Adrenal gland (tissue), 12 donors: Measurements from ENCODE around the gene HPS3. TPM values are rescaled to one million over a fixed set of nuclear protein-coding genes. Genes with fewer than 3 reads are reported as not detected.

Experiments
- DNase-seq, 7 donors: peaks; one replicate each; pipeline ENCODE4 v3.0.0-alpha.2; 2019 to 2020
- H3K27ac ChIP-seq, 5 donors: fragments of 200-600 bp; sonication (generic) in 4 of 5; 1 replicate in 3 of 5; 2 replicates in 2 of 5; pipeline versions ENCODE4 v1.5.1 to v1.8.0; 2016 to 2020; ENCODE audit warnings: mild to moderate bottlenecking in 1 of 5
- H3K27me3 ChIP-seq: fragments of 200-600 bp; 2 replicates; pipeline ENCODE4 v1.8.0; 2021
- H3K36me3 ChIP-seq, 2 donors: fragments of 200-600 bp; replicated peaks in 1 of 2; 1 replicate in 1 of 2; 2 replicates in 1 of 2; pipeline versions ENCODE4 v1.5.1 to v1.8.0; 2018 to 2022
- H3K4me1 ChIP-seq, 2 donors: fragments of 200-600 bp; replicated peaks in 1 of 2; 1 replicate in 1 of 2; 2 replicates in 1 of 2; pipeline versions ENCODE4 v1.5.1 to v1.8.0; 2018 to 2021
- H3K4me3 ChIP-seq, 4 donors: fragments of 200-600 bp; sonication (generic) in 3 of 4; one replicate each; pipeline ENCODE4 v1.5.1; 2016 to 2018
- H3K9me3 ChIP-seq, 3 donors: fragments of 200-600 bp; sonication (generic) in 1 of 3; replicated peaks in 1 of 3; 1 replicate in 2 of 3; 2 replicates in 1 of 3; pipeline versions ENCODE4 v1.5.1 to v1.8.0; 2016 to 2021
- CTCF ChIP-seq, 6 experiments: fragments of 450-650 bp in 4 of 6; fragments of 200-600 bp in 2 of 6; sonication (generic) in 1 of 6; IDR thresholded peaks; 1 replicate in 5 of 6; 2 replicates in 1 of 6; pipeline versions ENCODE4 v1.5.1 to v1.8.0; 2016 to 2021; ENCODE audit warnings: antibody characterized with exemption in 6 of 6, mild to moderate bottlenecking in 2 of 6, moderate library complexity in 1 of 6
- POLR2A ChIP-seq, 2 donors: fragments of 450-650 bp; IDR thresholded peaks; one replicate each; pipeline ENCODE4 v1.6.1; 2017; ENCODE audit warnings: antibody characterized with exemption in 2 of 2, mild to moderate bottlenecking in 2 of 2, moderate library complexity in 1 of 2
- WGBS, 4 donors: extraction: QIAGEN DNeasy Blood & Tissue Kit in 2 of 4; methylation state at CpG; one replicate each; pipeline versions ENCODE4 v1.1.5 to v1.1.7; 2013 to 2017; 5-methylcytosine and 5-hydroxymethylcytosine counted together
- intact Hi-C, 2 donors: fragments of 100-400 bp; cut with DNase I; formaldehyde crosslinking; loops; one replicate each; pipeline versions ENCODE4 v1.14.1 to v1.15.0; 2022 to 2023
- polyA plus RNA-seq, 3 donors: library from polyadenylated mRNA; stranded (reverse); fragments of 200-250 nt in 2 of 3; fragments of 350-450 nt in 1 of 3; fragmentation: Illumina TruSeq in 1 of 3; extraction: RNeasy Lipid Tissue Mini Kit (QIAGEN cat#74804) in 1 of 3; gene quantifications; one replicate each; pipeline ENCODE4 v1.2.3, GENCODE V29; 2013 to 2014
- total RNA-seq, 9 donors: library from RNA; depleted of rRNA in 4 of 9; stranded (reverse); fragments of >200 nt in 4 of 9; fragments of 120-200 nt in 1 of 9; fragmentation: NEBNext Ultra II Directional in 1 of 9; extraction: Animal tissue kit (Norgen Biotek cat#: 25700) in 1 of 9; gene quantifications; one replicate each; pipeline versions ENCODE4 v1.1.0 to v1.2.4, GENCODE V29; 2013 to 2023
- donor health status: healthy with polysubstance abuse.
- donor health status: Bipolar disorder and iron deficiency.
- donor health status: DM: yes; HTN: yes; CAD: no.
- donor health status: DM: no; HTN: no; CAD: no.
- donor health status: DM: no; HTN: no; CAD: no.
- donor health status: DM: yes; HTN: yes; CAD: no.

The HPS3 gene
- total and polyA plus RNA-seq, 12 donors = 6.7 to 38.2 (median 28.9) TPM

- no peak for DNase-seq
- H3K27me3 ChIP-seq = no peaks in the 10 kb centered on the region
- no peak overlapping the region for H3K4me3 ChIP-seq
- peaks cover 0 to 32% of the 10 kb centered on the region in 2 donors for H3K36me3 ChIP-seq
- 90 to 95% (median 92%) methylated on average over 4 of the region's 4 CpGs for WGBS, 4 donors
- intact Hi-C loops = no loop called here
- TF ChIP-seq POLR2A (IDR thresholded peaks at IDR 0.05) (no peak), CTCF (IDR thresholded peaks at IDR 0.05) (no peak)
- H3K9me3 ChIP-seq = no peaks in the 10 kb centered on the region
- no peaks in the 10 kb centered on the region for H3K4me1 ChIP-seq
- no peak overlapping the region for H3K27ac ChIP-seq
Measured at GRCh38 chr3:149160754-149161300, 31.4 kb downstream of the HPS3 start.

GRCh38 chr3:149162007-149162406 lies 32.6 kb downstream of the HPS3 start:
- no peak overlapping the region for H3K27ac ChIP-seq
- intact Hi-C loops = no loop called here
- no peak overlapping the region for H3K4me3 ChIP-seq
- WGBS, 4 donors = 64 to 88% (median 84%) methylated on average over 2 of the region's 2 CpGs
- no peak for DNase-seq
- H3K27me3 ChIP-seq = no peaks in the 10 kb centered on the region
- H3K9me3 ChIP-seq = no peaks in the 10 kb centered on the region
- no peaks in the 10 kb centered on the region for H3K4me1 ChIP-seq
- peaks cover 0 to 28% of the 10 kb centered on the region in 2 donors for H3K36me3 ChIP-seq
- no peak for TF ChIP-seq POLR2A (IDR thresholded peaks at IDR 0.05)
- TF ChIP-seq CTCF (IDR thresholded peaks at IDR 0.05) = no peak

- Histone ChIP-seq H3K4me3 (no peak overlapping the region), H3K4me1 (no peaks in the 10 kb centered on the region), H3K27ac (no peak overlapping the region), H3K27me3 (no peaks in the 10 kb centered on the region), H3K9me3 (no peaks in the 10 kb centered on the region), H3K36me3 (peaks cover 0 to 22% of the 10 kb centered on the region in 2 donors)
- no peak for TF ChIP-seq POLR2A (IDR thresholded peaks at IDR 0.05)
- DNase-seq = no peak
- 71 to 82% (median 81%) methylated on average over 1 of the region's 1 CpG for WGBS, 4 donors
- intact Hi-C loops = no loop called here
Measured at GRCh38 chr3:149163066-149163465, 33.6 kb downstream of the HPS3 start.

- Histone ChIP-seq H3K27ac (no peak overlapping the region), H3K36me3 (peaks cover 0 to 39% of the 10 kb centered on the region in 2 donors), H3K4me3 (no peak overlapping the region), H3K4me1 (no peaks in the 10 kb centered on the region), H3K9me3 (no peaks in the 10 kb centered on the region), H3K27me3 (no peaks in the 10 kb centered on the region)
- intact Hi-C loops = no loop called here
- 84 to 91% (median 89%) methylated on average over 2 of the region's 2 CpGs for WGBS, 4 donors
- DNase-seq = no peak
- TF ChIP-seq POLR2A (IDR thresholded peaks at IDR 0.05) (no peak), CTCF (IDR thresholded peaks at IDR 0.05) (no peak)
Measured at GRCh38 chr3:149167898-149168297, 38.5 kb downstream of the HPS3 start.

GRCh38 chr3:149170672-149171071 lies 41.2 kb downstream of the HPS3 start:
- no peak for DNase-seq
- Histone ChIP-seq H3K4me1 (no peaks in the 10 kb centered on the region), H3K27ac (no peak overlapping the region), H3K27me3 (no peaks in the 10 kb centered on the region), H3K9me3 (no peaks in the 10 kb centered on the region), H3K36me3 (peaks cover 0 to 27% of the 10 kb centered on the region in 2 donors), H3K4me3 (no peak overlapping the region)
- WGBS, 4 donors = 94 to 99% (median 97%) methylated on average over 7 of the region's 7 CpGs
- TF ChIP-seq CTCF (IDR thresholded peaks at IDR 0.05) = no peak
- TF ChIP-seq POLR2A (IDR thresholded peaks at IDR 0.05) = no peak
- intact Hi-C loops = no loop called here
